Measurements from ENCODE around the gene SPINT2.

DNA sequence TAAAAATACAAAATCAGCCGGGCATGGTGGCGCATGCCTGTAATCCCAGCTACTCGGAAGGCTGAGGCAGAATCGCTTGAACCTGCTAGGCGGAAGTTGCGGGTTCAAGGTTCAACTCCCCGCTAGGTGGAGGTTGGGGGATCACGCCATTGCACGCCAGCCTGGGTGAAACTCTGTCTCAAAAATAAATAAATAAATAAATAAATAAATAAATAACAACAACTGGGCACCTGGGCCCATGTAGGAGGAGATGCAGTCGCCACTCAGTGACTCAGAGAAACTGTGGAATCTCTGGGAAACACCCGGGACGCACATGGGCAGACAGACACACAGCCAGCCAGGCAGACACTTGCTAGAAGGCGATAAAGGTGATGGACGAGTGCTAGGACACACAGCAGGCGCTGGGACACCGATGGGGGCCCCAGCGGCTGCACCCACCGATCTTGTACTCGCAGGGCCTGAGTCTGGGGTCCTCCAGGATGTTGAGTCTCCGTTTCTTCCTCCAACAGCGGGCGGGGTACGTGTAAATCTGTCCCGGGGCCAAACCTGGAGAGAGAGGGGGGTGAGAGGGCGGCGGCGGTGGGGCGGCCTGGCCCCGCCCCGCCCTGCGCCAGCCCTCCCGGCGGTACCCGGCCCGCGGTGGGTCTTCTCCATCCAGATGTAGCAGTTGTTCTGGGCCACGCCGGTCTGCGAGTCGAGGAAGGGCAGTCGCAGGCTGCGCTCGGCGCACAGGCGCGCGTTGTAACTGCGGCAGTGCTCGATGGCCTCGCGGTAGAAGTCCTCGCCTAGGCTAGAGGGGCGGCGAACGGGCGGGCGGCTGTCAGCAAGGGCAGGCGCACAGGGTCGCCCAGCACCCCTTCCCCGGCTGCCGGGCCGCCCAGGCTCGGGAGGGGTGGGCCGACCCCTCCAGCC, 42.2 kb upstream of the SPINT2 start:
- TF ChIP-seq, protein P1, sequence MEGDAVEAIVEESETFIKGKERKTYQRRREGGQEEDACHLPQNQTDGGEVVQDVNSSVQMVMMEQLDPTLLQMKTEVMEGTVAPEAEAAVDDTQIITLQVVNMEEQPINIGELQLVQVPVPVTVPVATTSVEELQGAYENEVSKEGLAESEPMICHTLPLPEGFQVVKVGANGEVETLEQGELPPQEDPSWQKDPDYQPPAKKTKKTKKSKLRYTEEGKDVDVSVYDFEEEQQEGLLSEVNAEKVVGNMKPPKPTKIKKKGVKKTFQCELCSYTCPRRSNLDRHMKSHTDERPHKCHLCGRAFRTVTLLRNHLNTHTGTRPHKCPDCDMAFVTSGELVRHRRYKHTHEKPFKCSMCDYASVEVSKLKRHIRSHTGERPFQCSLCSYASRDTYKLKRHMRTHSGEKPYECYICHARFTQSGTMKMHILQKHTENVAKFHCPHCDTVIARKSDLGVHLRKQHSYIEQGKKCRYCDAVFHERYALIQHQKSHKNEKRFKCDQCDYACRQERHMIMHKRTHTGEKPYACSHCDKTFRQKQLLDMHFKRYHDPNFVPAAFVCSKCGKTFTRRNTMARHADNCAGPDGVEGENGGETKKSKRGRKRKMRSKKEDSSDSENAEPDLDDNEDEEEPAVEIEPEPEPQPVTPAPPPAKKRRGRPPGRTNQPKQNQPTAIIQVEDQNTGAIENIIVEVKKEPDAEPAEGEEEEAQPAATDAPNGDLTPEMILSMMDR (CRISPR knock-in tag; IDR thresholded peaks at IDR 0.05) = no peak
- no peak for TF ChIP-seq TARDBP (CRISPR knock-in tag; IDR thresholded peaks at IDR 0.05)
